H1 (cell line): ENCODE data around the gene SFXN2. TPM values are rescaled to one million over a fixed set of nuclear protein-coding genes. Genes with fewer than 3 reads are reported as not detected.

Source experiments
- CTCF ChIA-PET: fragments of 300-600 bp; sonication (Branson Sonifier 250); formaldehyde crosslinking; loops from one replicate; lab custom pipeline; 2021; ENCODE audit not compliant: partially characterized antibody; lab: Charles Lee
- POLR2A ChIA-PET: fragments of 300-600 bp; sonication (Branson Sonifier 250); formaldehyde crosslinking; loops from one replicate; lab custom pipeline; 2021; ENCODE audit warnings: inconsistent platforms; ENCODE audit not compliant: partially characterized antibody; lab: Charles Lee
- DNase-seq, 2 experiments: peaks; one replicate each; pipeline versions ENCODE4 v3.0.0 to v3.0.0-alpha.2; 2010 to 2022; ENCODE audit warnings: low spot score in 2 of 2, low read depth in 1 of 2, mixed read lengths in 1 of 2
- FAIRE-seq: peaks from 2 replicates; lab custom pipeline; 2011; peaks lifted over from hg19 to GRCh38; lab: Jason Lieb, UNC
- H2AFZ ChIP-seq: 2 replicates; pipeline ENCODE4 v1.8.1; 2012; ENCODE audit warnings: low read length, inconsistent platforms
- H2AK5ac ChIP-seq: 2 replicates; pipeline ENCODE4 v1.6.1; 2013; ENCODE audit warnings: low read depth, low read length
- H2BK120ac ChIP-seq: replicated peaks from 2 replicates; pipeline ENCODE3; 2013; ENCODE audit warnings: low read depth, low read length, inconsistent platforms
- H2BK12ac ChIP-seq: 2 replicates; pipeline ENCODE4 v1.6.1; 2013; ENCODE audit warnings: low read depth, low read length
- H2BK15ac ChIP-seq: 2 replicates; pipeline ENCODE4 v1.6.1; 2013; ENCODE audit warnings: low read length
- H2BK20ac ChIP-seq: 2 replicates; pipeline ENCODE4 v1.6.1; 2013; ENCODE audit warnings: low read length
- H2BK5ac ChIP-seq: 2 replicates; pipeline ENCODE4 v1.6.1; 2013; ENCODE audit warnings: low read depth, low read length
- H3K14ac ChIP-seq: 2 replicates; pipeline ENCODE4 v1.6.1; 2013; ENCODE audit warnings: inconsistent platforms; ENCODE audit not compliant: insufficient read length
- H3K18ac ChIP-seq: 2 replicates; pipeline ENCODE4 v1.6.1; 2013; ENCODE audit warnings: low read length; ENCODE audit errors: extremely low read depth
- H3K23ac ChIP-seq: 2 replicates; pipeline ENCODE4 v1.6.1; 2013; ENCODE audit warnings: inconsistent platforms; ENCODE audit not compliant: insufficient read length
- H3K23me2 ChIP-seq: 2 replicates; pipeline ENCODE4 v1.6.1; 2013; ENCODE audit warnings: low read depth, low read length
- H3K27ac ChIP-seq: 2 replicates; pipeline ENCODE4 v1.6.1; 2011; ENCODE audit warnings: low read depth, low read length, inconsistent platforms
- H3K27me3 ChIP-seq, 4 experiments: replicated peaks in 1 of 4; 1 replicate in 1 of 4; 2 replicates in 3 of 4; pipeline versions ENCODE4 v1.6.1 to v1.8.1; 2011 to 2013; ENCODE audit warnings: low read length in 3 of 4, mild to moderate bottlenecking in 3 of 4, inconsistent platforms in 2 of 4, mixed read lengths in 2 of 4, moderate library complexity in 1 of 4; ENCODE audit not compliant: control insufficient read depth in 3 of 4, insufficient read depth in 3 of 4; ENCODE audit errors: extremely low read depth in 1 of 4
- H3K36me3 ChIP-seq, 4 experiments: 2 replicates each; pipeline versions ENCODE4 v1.6.1 to v1.8.1; 2011 to 2013; ENCODE audit warnings: mild to moderate bottlenecking in 4 of 4, low read length in 3 of 4, moderate library complexity in 2 of 4, control low read depth in 1 of 4, inconsistent platforms in 1 of 4; ENCODE audit not compliant: insufficient read depth in 4 of 4, control insufficient read depth in 2 of 4
- H3K4ac ChIP-seq: replicated peaks from 2 replicates; pipeline ENCODE3; 2013; ENCODE audit warnings: low read length, low read depth, mixed read lengths, inconsistent platforms; ENCODE audit not compliant: insufficient read length
- H3K4me1 ChIP-seq, 4 experiments: replicated peaks in 1 of 4; 1 replicate in 1 of 4; 2 replicates in 3 of 4; pipeline versions ENCODE4 v1.6.1 to v1.8.1; 2011 to 2013; ENCODE audit warnings: low read length in 3 of 4, inconsistent platforms in 2 of 4, mixed read lengths in 1 of 4; ENCODE audit not compliant: insufficient read depth in 4 of 4, control insufficient read depth in 3 of 4
- H3K4me2 ChIP-seq, 2 experiments: 2 replicates each; pipeline versions ENCODE4 v1.6.1 to v1.8.1; 2011 to 2013; ENCODE audit warnings: low read depth in 2 of 2, low read length in 2 of 2, control low read depth in 1 of 2, inconsistent platforms in 1 of 2, mild to moderate bottlenecking in 1 of 2; ENCODE audit not compliant: insufficient read depth in 1 of 2
- H3K4me3 ChIP-seq, 4 experiments: fragments of 200-600, 300-600 bp in 1 of 4; sonication (generic), shearing (Covaris generic), sonication (Bioruptor Twin) in 1 of 4; 2 replicates each; pipeline versions ENCODE4 v1.5.1 to v1.8.1; 2011 to 2016; ENCODE audit warnings: low read length in 4 of 4, low read depth in 3 of 4, control low read depth in 2 of 4, inconsistent platforms in 2 of 4, mild to moderate bottlenecking in 2 of 4, mixed read lengths in 1 of 4, moderate library complexity in 1 of 4; ENCODE audit not compliant: insufficient read depth in 2 of 4; ENCODE audit errors: extremely low read depth in 1 of 4
- H3K56ac ChIP-seq: replicated peaks from 2 replicates; pipeline ENCODE3; 2013; ENCODE audit warnings: low read depth, mild to moderate bottlenecking, mixed read lengths, low read length, inconsistent platforms; ENCODE audit not compliant: insufficient read length
- H3K79me1 ChIP-seq: 2 replicates; pipeline ENCODE4 v1.6.1; 2013; ENCODE audit warnings: low read depth, low read length, control low read depth
- H3K79me2 ChIP-seq, 2 experiments: 2 replicates each; pipeline versions ENCODE4 v1.6.1 to v1.8.1; 2012 to 2013; ENCODE audit warnings: low read length in 2 of 2, mild to moderate bottlenecking in 2 of 2, inconsistent platforms in 1 of 2; ENCODE audit not compliant: insufficient read depth in 2 of 2, control insufficient read depth in 1 of 2
- H3K9ac ChIP-seq, 4 experiments: replicated peaks in 1 of 4; 1 replicate in 1 of 4; 2 replicates in 3 of 4; pipeline versions ENCODE4 v1.6.1 to v1.8.1; 2011 to 2013; ENCODE audit warnings: low read depth in 3 of 4, low read length in 3 of 4, control low read depth in 2 of 4, mild to moderate bottlenecking in 2 of 4, moderate library complexity in 2 of 4, inconsistent platforms in 1 of 4; ENCODE audit errors: extremely low read depth in 1 of 4
- H3K9me3 ChIP-seq, 2 experiments: 2 replicates each; pipeline versions ENCODE4 v1.6.1 to v1.8.1; 2012 to 2013; ENCODE audit warnings: mild to moderate bottlenecking in 2 of 2, moderate library complexity in 2 of 2, control low read depth in 1 of 2, inconsistent platforms in 1 of 2, low read depth in 1 of 2, low read length in 1 of 2, mixed read lengths in 1 of 2; ENCODE audit not compliant: insufficient read depth in 2 of 2
- H4K20me1 ChIP-seq, 2 experiments: replicated peaks in 1 of 2; 2 replicates each; pipeline versions ENCODE3 to v1.8.1; 2011 to 2013; ENCODE audit warnings: inconsistent platforms in 2 of 2, low read length in 2 of 2, mild to moderate bottlenecking in 1 of 2; ENCODE audit not compliant: insufficient read depth in 2 of 2, control insufficient read depth in 1 of 2
- H4K5ac ChIP-seq: 2 replicates; pipeline ENCODE4 v1.6.1; 2013; ENCODE audit warnings: low read length, low read depth, mixed read lengths, inconsistent platforms; ENCODE audit not compliant: insufficient read length
- H4K8ac ChIP-seq: 2 replicates; pipeline ENCODE4 v1.8.0; 2013; ENCODE audit warnings: mild to moderate bottlenecking, moderate library complexity, low read length, inconsistent platforms; ENCODE audit not compliant: insufficient read depth; ENCODE audit errors: extremely low read depth
- H4K91ac ChIP-seq: replicated peaks from 2 replicates; pipeline ENCODE3; 2013; ENCODE audit warnings: low read length, mixed read lengths, inconsistent platforms; ENCODE audit not compliant: insufficient read length
- CTCF ChIP-seq, 3 experiments: IDR thresholded peaks; 1 replicate in 2 of 3; 2 replicates in 1 of 3; pipeline versions ENCODE4 v1.5.1 to v1.6.1; 2011; ENCODE audit warnings: low read length in 3 of 3, mild to moderate bottlenecking in 3 of 3, inconsistent platforms in 2 of 3, low read depth in 1 of 3, moderate library complexity in 1 of 3; ENCODE audit not compliant: insufficient read depth in 1 of 3; ENCODE audit errors: control extremely low read depth in 1 of 3
- HDAC6 ChIP-seq: IDR thresholded peaks from one replicate; pipeline ENCODE4 v1.7.1; 2012; ENCODE audit warnings: low read depth, mild to moderate bottlenecking, inconsistent platforms, low read length, moderate library complexity
- POLR2AphosphoS5 ChIP-seq: IDR thresholded peaks from 2 replicates; pipeline ENCODE4 v1.6.1; 2011; ENCODE audit warnings: low read depth, low read length
- RNF2 ChIP-seq: fragments of 200-900, 300-1000 bp; sonication (generic); IDR thresholded peaks from 2 replicates; pipeline ENCODE4 v1.7.1; 2016; ENCODE audit warnings: borderline replicate concordance, low read depth, mild to moderate bottlenecking, antibody characterized with exemption, low read length; ENCODE audit not compliant: poor library complexity, severe bottlenecking; ENCODE audit errors: missing control alignments
- SIX5 ChIP-seq: IDR thresholded peaks from 2 replicates; pipeline ENCODE4 v1.6.1; 2011; ENCODE audit warnings: mild to moderate bottlenecking, low read depth, low read length
- SP1 ChIP-seq: IDR thresholded peaks from 2 replicates; pipeline ENCODE4 v1.6.1; 2011; ENCODE audit warnings: low read depth, low read length
- whole genome bisulfite sequencing, 2 experiments: shearing (Covaris generic) in 1 of 2; methylation state at CpG; one replicate each; pipeline versions ENCODE4 v1.1.6 to v1.1.7; 2013 to 2015; ENCODE audit warnings: low lambda C conversion rate in 2 of 2, mixed read lengths in 2 of 2, inconsistent platforms in 1 of 2, low coverage in 1 of 2, missing lambda C conversion rate in 1 of 2; ENCODE audit not compliant: insufficient replicate concordance in 2 of 2, insufficient coverage in 1 of 2, insufficient read length in 1 of 2; ENCODE audit errors: extremely low coverage in 1 of 2, missing lambda C conversion rate in 1 of 2; 5-methylcytosine and 5-hydroxymethylcytosine counted together
- polyA plus RNA-seq, 7 experiments: library from polyadenylated mRNA; depleted of rRNA in 3 of 7; stranded (reverse) in 5 of 7; unstranded in 2 of 7; fragments of >200 nt in 5 of 7; fragments of 200-250 nt in 2 of 7; gene quantifications; 1 replicate in 5 of 7; 2 replicates in 1 of 7; 4 replicates in 1 of 7; pipeline versions ENCODE4 v1.2.1 to v1.2.3, GENCODE V29; 2011 to 2013; ENCODE audit warnings: missing spikeins in 2 of 7, mixed read lengths in 2 of 7
- total RNA-seq: library from RNA; stranded (reverse); fragmentation: NEBNext Ultra II Directional; extraction: Animal tissue kit (Norgen Biotek cat#: 25700); gene quantifications from 2 replicates; pipeline ENCODE4 v1.2.1, GENCODE V29; 2021
- TF ChIP-seq, protein P1 (sequence below): IDR thresholded peaks from 2 replicates; pipeline ENCODE4 v1.6.1; 2011; ENCODE audit warnings: low read depth, mild to moderate bottlenecking, low read length; ENCODE audit not compliant: insufficient read depth

The SFXN2 gene
- total and polyA plus RNA-seq, 2 of the 8 experiments (the other 6 are each of a cell fraction or from before 2014, with no cell fraction given), result 20.5 to 23.5 TPM

DNA sequence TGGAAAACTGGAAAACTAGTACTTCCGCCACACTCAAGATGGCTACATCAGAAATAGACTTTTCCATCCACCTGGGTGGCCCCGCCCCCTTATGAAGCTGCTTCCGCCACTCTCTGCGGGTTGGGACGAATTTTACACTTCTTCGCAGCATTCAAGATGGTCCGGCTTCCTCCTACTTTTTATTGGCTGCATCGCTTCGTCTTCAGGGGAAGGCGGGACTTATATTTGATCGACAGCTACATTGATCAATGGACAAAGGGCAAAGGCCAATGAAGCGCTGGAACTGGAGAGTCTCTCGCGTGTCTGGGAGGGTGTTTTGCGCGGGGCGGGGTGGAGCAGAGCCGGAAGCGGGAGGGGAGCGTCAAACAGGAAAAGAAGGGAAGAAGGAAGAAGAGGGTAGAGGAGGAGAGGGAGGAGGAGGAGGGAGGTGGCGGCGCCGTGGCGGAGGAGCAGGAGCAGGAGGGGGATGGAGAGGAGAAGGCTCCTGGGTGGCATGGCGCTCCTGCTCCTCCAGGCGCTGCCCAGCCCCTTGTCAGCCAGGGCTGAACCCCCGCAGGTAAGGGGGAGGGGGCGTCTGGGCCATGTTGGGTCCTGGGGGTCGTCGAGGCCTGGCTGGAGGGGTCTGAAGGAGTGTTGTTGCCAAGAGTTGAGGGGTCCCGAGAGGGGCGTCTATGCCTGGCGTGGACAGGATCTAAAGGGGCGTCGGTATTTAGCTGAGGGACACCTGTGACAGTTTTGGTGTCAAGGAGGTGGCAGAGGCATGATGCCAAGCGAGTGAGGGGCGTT, 29.3 kb downstream of the SFXN2 start, which contains the start of gene WBP1L:
WBP1L (plus strand) TSS at position 361 of the 786 bp plus-strand sequence; CDS start at position 467, 106 bp downstream.
- Histone ChIP-seq H3K4me3 (peak within 1 kb of the TSS; percentile 76 to 92 (median 90)), H3K9ac (peak within 1 kb of the TSS; percentile 46 to 76 (median 67)), H4K5ac (no peak within 1 kb of the TSS), H3K14ac (no peak within 1 kb of the TSS), H3K36me3 (no peaks in the 10 kb centered on the region; a peak in 2 of 8 replicates), H3K23ac (no peak within 1 kb of the TSS), H2BK20ac (no peak within 1 kb of the TSS), H2BK15ac (peak within 1 kb of the TSS; percentile 97; the same call in 1 of the 2 replicates), H4K8ac (peak within 1 kb of the TSS; percentile 30; the same call in 1 of the 2 replicates), H3K23me2 (peaks cover 6% of the 10 kb centered on the region), H4K91ac (peak within 1 kb of the TSS; percentile 75), H2BK5ac (peak within 1 kb of the TSS; percentile 61; the same call in 1 of the 2 replicates), H3K9me3 (no peaks in the 10 kb centered on the region), H3K4ac (peak within 1 kb of the TSS; percentile 54), H3K27me3 (no peaks in the 10 kb centered on the region; a peak in 1 of 7 replicates), H2BK12ac (peak within 1 kb of the TSS; percentile 73; the same call in 1 of the 2 replicates), H3K56ac (peak within 1 kb of the TSS; percentile 10), H4K20me1 (no peaks in the 10 kb centered on the region), H3K27ac (no peak within 1 kb of the TSS), H2BK120ac (no peak within 1 kb of the TSS), H3K4me1 (peaks cover 0 to 6% (median 2%) of the 10 kb centered on the region in 4 experiments; a peak in 4 of 7 replicates), H3K4me2 (peak within 1 kb of the TSS; percentile 96 to 100), H3K79me1 (peaks cover 4% of the 10 kb centered on the region), H2AFZ (peak within 1 kb of the TSS; percentile 68), H3K79me2 (peaks cover 0 to 26% of the 10 kb centered on the region in 2 experiments; a peak in 2 of 4 replicates), H2AK5ac (no peak within 1 kb of the TSS), H3K18ac (peak within 1 kb of the TSS; percentile 75)
- 4% methylated on average over 29 of the region's 37 CpGs; no CpG with 5 or more reads in 1 of the 2 experiments for WGBS, 2 experiments
- DNase-seq, result peak; percentile 91 to 96
- ChIA-PET CTCF (interaction anchor here (0.9 to 2.3 kb wide), 8 partner anchors 9 to 323 kb away, joined by 3 to 11 read pairs (median 4); partner anchors contain the start of gene CNNM2), POLR2A (interaction anchor here (0.6 to 6.5 kb wide), 22 partner anchors 9 to 312 kb away, joined by 3 to 31 read pairs (median 4); partner anchors contain the start of genes ARL3, AS3MT, CUEDC2 and SFXN2)
- peak; percentile 94 for FAIRE-seq
- TF ChIP-seq HDAC6 (no peak), RNF2 (no peak), CTCF (IDR thresholded peaks at IDR 0.05; ENCODE audit: control extremely low read depth in 1 of 3, insufficient read depth in 1 of 3, low read depth in 1 of 3, low read length in 3 of 3) (no peak), POLR2AphosphoS5 (peak; percentile 37), SIX5 (peak; percentile 66), SP1 (peak; percentile 95)
- TF ChIP-seq, protein P1, sequence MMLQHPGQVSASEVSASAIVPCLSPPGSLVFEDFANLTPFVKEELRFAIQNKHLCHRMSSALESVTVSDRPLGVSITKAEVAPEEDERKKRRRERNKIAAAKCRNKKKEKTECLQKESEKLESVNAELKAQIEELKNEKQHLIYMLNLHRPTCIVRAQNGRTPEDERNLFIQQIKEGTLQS, result no peak
